ENCODE data around the gene FOXA3. TPM values are rescaled to one million over a fixed set of nuclear protein-coding genes. Genes with fewer than 3 reads are reported as not detected.

Gene FOXA3
- total RNA-seq, 1 donor from 2014 or later: 7.3 TPM

DNA sequence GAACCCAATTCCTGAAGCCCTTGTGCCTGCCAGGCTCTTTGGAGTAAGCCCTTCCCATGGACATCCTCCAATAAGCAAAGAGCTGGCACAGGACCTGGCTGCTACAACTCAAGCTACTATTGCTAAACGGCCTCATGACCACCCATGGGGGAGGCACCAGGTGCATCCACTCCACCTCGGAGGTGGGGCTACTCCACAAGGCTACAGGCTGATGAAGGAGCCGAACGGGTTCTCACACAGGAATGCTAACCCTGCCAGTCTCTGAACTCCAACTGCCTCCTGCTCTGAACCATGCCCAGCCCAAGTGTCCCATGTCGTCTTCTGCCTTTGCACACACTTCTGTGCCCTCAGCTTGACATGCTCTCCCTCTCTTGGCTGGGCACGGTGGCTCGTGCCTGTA lies 11.1 kb upstream of the FOXA3 start:
- H3K4me3 Mint-ChIP-seq: no peak overlapping the region
- Histone ChIP-seq H3K4me2 (no peak overlapping the region), H3K27me3 (no peaks in the 10 kb centered on the region), H2AFZ (replicated peaks) (no peak overlapping the region), H3K4me1 (no peaks in the 10 kb centered on the region), H3K9ac (no peak overlapping the region), H3F3A (ENCODE audit: low read depth) (peaks cover 5% of the 10 kb centered on the region), H3K4me3 (no peak overlapping the region), H4K20me1 (ENCODE audit: low read depth) (peaks cover 26% of the 10 kb centered on the region), H3K27ac (no peak overlapping the region), H3K79me2 (ENCODE audit: low read depth) (peaks cover 30% of the 10 kb centered on the region), H3K9me3 (ENCODE audit: low read depth) (no peaks in the 10 kb centered on the region), H3K36me3 (no peaks in the 10 kb centered on the region)
- H3K27ac Mint-ChIP-seq: no peak overlapping the region
- H3K36me3 Mint-ChIP-seq: peaks cover 21% of the 10 kb centered on the region
- no peak for DNase-seq (ENCODE audit: low spot score)
- no peaks in the 10 kb centered on the region for H3K27me3 Mint-ChIP-seq (ENCODE audit: insufficient read depth, low read depth)
- no peak for TF ChIP-seq EZH2 (IDR thresholded peaks at IDR 0.05)
- no peak for TF ChIP-seq EZH2phosphoT487 (IDR thresholded peaks at IDR 0.05)
- TF ChIP-seq, protein P1, sequence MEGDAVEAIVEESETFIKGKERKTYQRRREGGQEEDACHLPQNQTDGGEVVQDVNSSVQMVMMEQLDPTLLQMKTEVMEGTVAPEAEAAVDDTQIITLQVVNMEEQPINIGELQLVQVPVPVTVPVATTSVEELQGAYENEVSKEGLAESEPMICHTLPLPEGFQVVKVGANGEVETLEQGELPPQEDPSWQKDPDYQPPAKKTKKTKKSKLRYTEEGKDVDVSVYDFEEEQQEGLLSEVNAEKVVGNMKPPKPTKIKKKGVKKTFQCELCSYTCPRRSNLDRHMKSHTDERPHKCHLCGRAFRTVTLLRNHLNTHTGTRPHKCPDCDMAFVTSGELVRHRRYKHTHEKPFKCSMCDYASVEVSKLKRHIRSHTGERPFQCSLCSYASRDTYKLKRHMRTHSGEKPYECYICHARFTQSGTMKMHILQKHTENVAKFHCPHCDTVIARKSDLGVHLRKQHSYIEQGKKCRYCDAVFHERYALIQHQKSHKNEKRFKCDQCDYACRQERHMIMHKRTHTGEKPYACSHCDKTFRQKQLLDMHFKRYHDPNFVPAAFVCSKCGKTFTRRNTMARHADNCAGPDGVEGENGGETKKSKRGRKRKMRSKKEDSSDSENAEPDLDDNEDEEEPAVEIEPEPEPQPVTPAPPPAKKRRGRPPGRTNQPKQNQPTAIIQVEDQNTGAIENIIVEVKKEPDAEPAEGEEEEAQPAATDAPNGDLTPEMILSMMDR (IDR thresholded peaks at IDR 0.05): no peak
- H3K9me3 Mint-ChIP-seq: no peaks in the 10 kb centered on the region
- no peaks in the 10 kb centered on the region for H3K4me1 Mint-ChIP-seq

DNA sequence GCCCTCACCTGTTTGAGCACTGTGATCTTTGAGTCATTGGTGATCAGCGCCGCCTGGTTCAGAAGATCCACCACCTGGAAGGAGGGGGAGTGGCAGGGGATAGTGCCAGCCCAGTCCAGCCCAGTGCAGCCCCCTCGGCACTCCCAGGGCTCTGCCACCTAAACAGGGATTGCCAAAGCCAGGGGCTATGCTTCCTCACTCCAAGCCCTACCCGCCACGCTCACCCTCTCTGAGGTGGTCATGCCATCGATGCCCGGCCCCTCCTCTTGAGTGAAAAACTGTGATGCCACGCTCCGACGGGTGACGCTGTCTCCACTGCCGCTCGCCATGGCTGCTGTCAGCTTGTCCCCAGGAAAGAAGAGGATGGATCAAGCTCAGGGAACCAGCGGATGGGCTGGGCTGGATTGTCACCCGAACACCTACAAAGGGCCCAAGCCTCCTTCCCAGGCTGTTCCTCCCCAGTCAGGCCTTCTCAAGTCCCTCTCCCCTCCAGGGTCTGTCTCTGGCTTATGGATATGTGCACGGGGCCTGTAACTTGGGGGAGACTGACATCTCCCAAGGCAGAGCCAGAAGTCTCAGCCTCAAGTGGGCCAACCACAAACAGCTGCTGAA lies 9.9 kb upstream of the FOXA3 start:
- peaks cover 28% of the 10 kb centered on the region for H4K20me1 ChIP-seq (ENCODE audit: low read depth)
- H3K4me1 Mint-ChIP-seq: no peaks in the 10 kb centered on the region
- no peak overlapping the region for H3K4me3 Mint-ChIP-seq

DNA sequence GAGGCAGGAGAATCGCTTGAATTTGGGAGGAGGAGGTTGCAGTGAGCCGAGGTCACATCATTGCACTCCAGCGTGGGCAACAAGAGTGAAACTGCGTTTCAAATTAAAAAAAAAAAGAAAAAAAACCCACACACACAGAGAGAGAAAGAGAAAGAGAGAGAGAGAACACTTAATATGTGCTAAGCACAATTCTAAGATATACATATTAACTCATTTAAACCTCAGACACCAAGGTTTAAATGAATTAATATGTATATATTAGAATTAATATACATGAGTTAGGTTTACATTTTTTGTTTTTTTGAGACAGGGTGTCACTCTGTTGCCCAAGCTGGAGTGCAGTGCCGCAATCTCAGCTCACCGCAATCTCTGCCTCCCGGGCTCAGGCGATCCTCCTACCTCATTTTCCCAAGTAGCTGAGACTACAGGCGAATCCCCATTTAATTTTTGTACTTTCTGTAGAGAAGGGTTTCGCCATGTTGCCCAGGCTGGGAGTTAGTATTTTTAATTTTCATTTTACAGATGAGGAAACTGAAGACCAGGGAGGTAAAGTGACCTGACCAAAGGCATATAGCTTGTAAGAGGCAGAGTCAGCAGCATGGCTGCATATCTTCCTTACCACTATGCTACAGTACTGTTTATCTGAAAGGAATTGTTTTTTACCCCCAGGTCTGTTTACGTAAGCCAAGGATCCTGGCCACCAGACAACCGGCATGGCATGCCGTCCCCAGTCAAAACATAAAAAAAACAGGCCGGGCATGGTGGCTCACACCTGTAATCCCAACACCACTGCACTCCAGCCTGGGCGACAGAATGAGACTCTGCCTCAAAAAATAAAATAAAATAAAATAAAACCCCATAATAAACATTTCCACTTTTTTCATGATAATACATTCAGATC lies 3.5 kb upstream of the FOXA3 start:
- Histone ChIP-seq H3K79me2 (ENCODE audit: low read depth) (peaks cover 79% of the 10 kb centered on the region), H4K20me1 (ENCODE audit: low read depth) (peaks cover 16% of the 10 kb centered on the region), H3K27me3 (peaks cover 8% of the 10 kb centered on the region), H3K4me2 (no peak overlapping the region), H3K36me3 (no peaks in the 10 kb centered on the region), H2AFZ (replicated peaks) (no peak overlapping the region), H3K4me1 (peaks cover 4% of the 10 kb centered on the region), H3F3A (ENCODE audit: low read depth) (peaks cover 26% of the 10 kb centered on the region), H3K4me3 (no peak overlapping the region), H3K9me3 (ENCODE audit: low read depth) (no peaks in the 10 kb centered on the region), H3K9ac (no peak overlapping the region), H3K27ac (no peak overlapping the region)
- no peak overlapping the region for H3K27ac Mint-ChIP-seq
- TF ChIP-seq EZH2phosphoT487 (IDR thresholded peaks at IDR 0.05) (no peak), EZH2 (IDR thresholded peaks at IDR 0.05) (no peak)
- TF ChIP-seq, protein P1 (IDR thresholded peaks at IDR 0.05): no peak
- H3K36me3 Mint-ChIP-seq: peaks cover 11% of the 10 kb centered on the region
- peak overlapping the region; percentile 74 for H3K4me3 Mint-ChIP-seq
- peaks cover 23% of the 10 kb centered on the region for H3K27me3 Mint-ChIP-seq (ENCODE audit: insufficient read depth, low read depth)
- no peak for DNase-seq (ENCODE audit: low spot score)
- peaks cover 13% of the 10 kb centered on the region for H3K4me1 Mint-ChIP-seq
- peaks cover 2% of the 10 kb centered on the region for H3K9me3 Mint-ChIP-seq

More for the DNA sequence above, 9.9 kb upstream of the FOXA3 start:
- no peak overlapping the region for H3K9ac ChIP-seq
- no peak overlapping the region for H3K27ac ChIP-seq
- no peak for TF ChIP-seq EZH2phosphoT487 (IDR thresholded peaks at IDR 0.05)
- TF ChIP-seq, protein P1 (IDR thresholded peaks at IDR 0.05): no peak
- no peak for TF ChIP-seq EZH2 (IDR thresholded peaks at IDR 0.05)
- H3K9me3 ChIP-seq (ENCODE audit: low read depth): no peaks in the 10 kb centered on the region
- H3K4me3 ChIP-seq: no peak overlapping the region
- H3K36me3 ChIP-seq: no peaks in the 10 kb centered on the region
- Mint-ChIP-seq H3K27ac (no peak overlapping the region), H3K9me3 (no peaks in the 10 kb centered on the region), H3K36me3 (peaks cover 28% of the 10 kb centered on the region), H3K27me3 (ENCODE audit: insufficient read depth, low read depth) (no peaks in the 10 kb centered on the region)
- H3F3A ChIP-seq (ENCODE audit: low read depth): peaks cover 2% of the 10 kb centered on the region
- no peaks in the 10 kb centered on the region for H3K27me3 ChIP-seq
- H3K79me2 ChIP-seq (ENCODE audit: low read depth): peaks cover 42% of the 10 kb centered on the region
- no peak overlapping the region for H3K4me2 ChIP-seq
- DNase-seq (ENCODE audit: low spot score): no peak
- no peaks in the 10 kb centered on the region for H3K4me1 ChIP-seq
- no peak overlapping the region for H2AFZ ChIP-seq (replicated peaks)

Data from neural progenitor cell (in vitro differentiated cells).